ENCODE data around the gene FOXS1.
"Not testable (repeated sequence)": the region's sequence is repeated elsewhere in the genome, so short reads cannot be mapped to it uniquely, and the experiment has no call there.

Gene FOXS1

DNA sequence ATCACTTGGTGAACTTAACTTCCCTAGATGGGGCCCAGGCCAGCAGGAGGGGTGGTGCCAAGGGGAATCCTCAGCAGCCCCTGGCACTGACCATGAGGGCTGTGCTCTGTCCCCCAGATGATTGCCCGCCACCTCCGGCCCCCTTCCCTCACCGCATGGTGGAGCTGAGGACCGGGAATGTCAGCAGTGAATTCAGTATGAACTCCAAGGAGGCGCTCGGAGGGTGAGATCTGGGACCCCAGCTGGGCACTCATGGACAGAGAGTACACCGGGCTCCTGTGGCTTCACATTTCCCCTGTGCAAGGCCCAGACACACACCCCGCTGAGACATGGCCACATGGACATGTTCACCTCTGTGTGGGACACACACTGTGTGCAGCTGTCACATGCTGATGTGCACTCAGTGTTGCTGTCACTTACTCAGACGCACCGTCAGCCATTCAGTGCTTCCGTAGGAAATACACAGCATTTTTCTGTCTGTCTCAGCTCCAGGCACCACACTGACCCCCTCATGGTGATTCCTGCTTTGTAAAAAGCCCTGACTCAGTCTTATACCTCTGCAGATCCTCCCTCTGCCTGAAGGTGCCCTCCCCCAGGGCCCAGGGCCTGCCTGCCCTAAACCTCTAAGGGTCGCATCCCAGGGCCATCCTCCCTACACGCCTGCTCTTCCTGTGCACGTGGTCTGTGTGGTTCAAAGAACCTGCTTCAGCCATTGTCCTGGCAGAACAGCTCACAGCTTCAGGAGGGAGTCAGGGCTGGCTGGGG, 21.9 kb downstream of the FOXS1 start:
- DNase-seq (ENCODE audit: low read depth, low spot score) = no peak

DNA sequence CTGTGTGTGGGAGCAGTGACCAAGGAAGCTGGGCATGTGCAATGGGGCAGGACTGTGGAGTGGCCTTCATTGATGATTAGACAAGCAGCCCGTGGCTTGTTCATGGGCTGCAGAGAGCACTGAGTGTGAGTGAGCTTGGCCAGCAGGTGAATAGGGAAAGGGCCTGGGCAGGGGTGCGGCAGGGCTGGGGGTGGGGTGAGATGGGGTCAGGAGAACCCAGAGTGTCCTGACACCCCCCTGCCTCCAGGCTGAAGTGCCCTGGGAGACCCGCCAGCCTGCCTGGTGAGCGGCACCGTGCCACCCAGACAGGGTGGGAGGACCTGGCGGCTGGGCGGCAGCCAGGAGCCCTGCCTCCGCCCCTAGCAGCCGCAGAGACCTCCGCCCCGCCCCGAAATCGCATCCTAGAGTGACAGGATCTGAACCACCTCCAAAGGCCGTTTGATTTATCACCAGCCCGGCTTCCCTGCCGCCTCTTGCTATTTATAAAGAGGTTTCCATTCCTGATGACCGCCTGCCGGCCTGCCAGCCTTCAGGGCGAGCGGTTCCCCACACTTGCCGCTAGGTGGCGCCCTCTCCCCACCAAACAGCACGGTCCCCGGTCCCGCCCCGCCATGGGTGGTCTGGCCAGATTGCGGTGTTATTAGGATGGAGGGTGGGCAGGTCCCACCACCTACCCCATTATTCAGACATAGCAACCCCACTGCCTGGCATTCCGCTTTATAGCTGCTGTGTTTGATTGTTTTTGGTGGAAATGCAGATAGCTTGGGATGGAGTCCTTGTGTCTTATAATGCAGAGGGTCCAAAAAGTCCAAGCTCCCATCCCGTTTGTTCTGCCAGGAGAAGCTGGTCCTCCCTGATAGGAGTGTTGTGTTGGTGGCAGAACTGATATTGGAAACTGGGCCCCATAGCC, 22.7 kb downstream of the FOXS1 start:
- DNase-seq (ENCODE audit: low read depth, low spot score) = peak; percentile 89

GRCh38 chr20:31821427-31821826, 24.0 kb downstream of the FOXS1 start:
- DNase-seq (ENCODE audit: low read depth, low spot score) = no peak

DNA sequence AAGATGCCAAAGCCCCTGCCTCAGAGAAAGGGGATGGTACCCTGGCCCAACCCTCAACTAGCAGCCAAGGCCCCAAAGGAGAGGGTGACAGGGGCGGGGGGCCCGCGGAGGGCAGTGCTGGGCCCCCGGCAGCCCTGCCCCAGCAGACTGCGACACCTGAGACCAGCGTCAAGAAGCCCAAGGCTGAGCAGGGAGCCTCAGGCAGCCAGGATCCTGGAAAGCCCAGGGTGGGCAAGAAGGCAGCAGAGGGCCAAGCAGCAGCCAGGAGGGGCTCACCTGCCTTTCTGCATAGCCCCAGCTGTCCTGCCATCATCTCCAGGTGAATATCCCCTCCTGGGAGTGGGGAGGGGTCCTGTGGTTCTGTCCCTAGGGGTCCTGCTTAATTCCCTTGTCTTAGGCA, 25.2 kb downstream of the FOXS1 start:
- no peak for DNase-seq (ENCODE audit: low read depth, low spot score)

DNA sequence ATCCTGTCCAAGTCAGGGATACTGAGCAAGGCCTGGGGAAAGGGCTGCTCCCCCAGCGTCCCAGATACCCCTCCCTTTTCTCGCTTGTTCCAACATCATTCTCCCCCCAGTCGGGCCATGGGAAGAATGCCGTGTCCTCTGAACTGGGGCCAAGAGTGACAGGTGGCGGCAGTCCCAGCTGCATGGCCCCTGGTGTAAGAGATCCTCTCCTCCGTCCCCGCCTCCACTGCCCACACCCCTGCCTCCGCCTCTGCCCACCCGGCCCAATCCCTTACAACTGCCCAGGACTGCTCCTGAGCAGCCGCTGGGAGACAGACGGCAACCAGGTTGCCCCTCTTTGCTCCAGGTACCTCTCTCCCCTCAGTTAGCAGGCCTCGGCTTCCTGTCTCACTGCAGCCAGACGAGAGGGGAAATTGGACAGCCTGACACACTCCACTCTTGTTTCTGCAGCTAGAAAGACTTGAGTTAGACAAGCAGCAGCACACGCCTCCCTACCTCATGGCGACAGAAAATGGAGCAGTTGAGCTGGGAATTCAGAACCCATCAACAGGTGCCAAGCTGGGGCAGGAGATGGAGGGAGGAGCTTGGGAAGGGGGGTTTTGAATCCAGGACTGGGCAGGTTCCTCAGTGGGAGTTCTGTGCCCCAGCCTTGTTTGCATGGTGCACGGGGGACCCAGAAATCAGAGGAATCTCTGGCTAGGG, 26.2 kb downstream of the FOXS1 start, which contains the start of gene MYLK2:
Gene MYLK2 (plus strand): TSS at position 274 of the 702 bp plus-strand sequence. CDS start 225 bp downstream, at position 499.
- DNase-seq (ENCODE audit: low read depth, low spot score) = no peak

- no peak for DNase-seq (ENCODE audit: low read depth, low spot score)
These were observed 27.0 kb downstream of the FOXS1 start for GRCh38 chr20:31818376-31818908.

- no peak for DNase-seq (ENCODE audit: low read depth, low spot score)
These were observed 27.9 kb downstream of the FOXS1 start for GRCh38 chr20:31817461-31817860.

GRCh38 chr20:31816221-31816620, 29.2 kb downstream of the FOXS1 start:
- DNase-seq (ENCODE audit: low read depth, low spot score) = no peak

DNA sequence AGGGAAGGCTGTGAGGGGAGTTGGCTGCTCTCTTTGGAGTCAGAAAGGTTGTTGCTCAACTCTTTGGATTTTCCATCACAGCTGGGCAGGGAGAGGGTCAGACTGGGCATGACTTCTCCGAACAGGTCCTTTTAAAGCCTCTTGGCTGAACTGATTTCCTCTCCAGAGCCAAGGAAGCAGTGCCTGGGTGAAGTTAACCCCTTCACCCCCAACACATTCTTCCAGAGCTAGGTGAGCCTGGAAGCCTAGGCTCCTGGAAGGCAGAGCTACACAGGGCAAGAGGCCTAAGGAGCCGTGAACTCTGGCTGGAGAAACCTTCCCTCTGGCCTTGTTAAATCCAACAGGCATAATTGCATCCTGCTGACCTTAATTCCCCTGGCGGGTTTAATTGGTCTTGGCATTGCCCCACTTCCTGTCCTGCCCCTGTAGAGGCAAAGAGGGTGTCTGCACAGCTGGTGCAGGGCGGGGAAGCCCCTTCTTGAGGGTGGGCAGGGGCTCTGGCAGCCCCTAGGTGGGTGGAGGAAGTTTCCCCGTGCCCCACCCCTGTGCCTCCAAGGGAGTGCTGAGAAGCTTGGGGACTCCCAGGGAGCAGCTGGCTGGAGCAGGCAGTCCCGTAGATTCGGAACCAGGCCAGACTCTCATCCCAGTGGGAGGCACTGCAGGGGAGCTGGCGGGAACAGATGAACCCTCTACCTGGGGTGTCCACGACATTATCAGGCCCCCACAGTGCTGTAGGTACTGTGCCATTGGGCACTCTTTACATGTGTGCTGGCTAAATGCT, 29.8 kb downstream of the FOXS1 start:
- DNase-seq (ENCODE audit: low read depth, low spot score) = no peak

GRCh38 chr20:31814142-31814541, 31.3 kb downstream of the FOXS1 start:
- DNase-seq (ENCODE audit: low read depth, low spot score) = not testable (repeated sequence)

GRCh38 chr20:31813611-31814010, 31.8 kb downstream of the FOXS1 start:
- no peak for DNase-seq (ENCODE audit: low read depth, low spot score)

DNA sequence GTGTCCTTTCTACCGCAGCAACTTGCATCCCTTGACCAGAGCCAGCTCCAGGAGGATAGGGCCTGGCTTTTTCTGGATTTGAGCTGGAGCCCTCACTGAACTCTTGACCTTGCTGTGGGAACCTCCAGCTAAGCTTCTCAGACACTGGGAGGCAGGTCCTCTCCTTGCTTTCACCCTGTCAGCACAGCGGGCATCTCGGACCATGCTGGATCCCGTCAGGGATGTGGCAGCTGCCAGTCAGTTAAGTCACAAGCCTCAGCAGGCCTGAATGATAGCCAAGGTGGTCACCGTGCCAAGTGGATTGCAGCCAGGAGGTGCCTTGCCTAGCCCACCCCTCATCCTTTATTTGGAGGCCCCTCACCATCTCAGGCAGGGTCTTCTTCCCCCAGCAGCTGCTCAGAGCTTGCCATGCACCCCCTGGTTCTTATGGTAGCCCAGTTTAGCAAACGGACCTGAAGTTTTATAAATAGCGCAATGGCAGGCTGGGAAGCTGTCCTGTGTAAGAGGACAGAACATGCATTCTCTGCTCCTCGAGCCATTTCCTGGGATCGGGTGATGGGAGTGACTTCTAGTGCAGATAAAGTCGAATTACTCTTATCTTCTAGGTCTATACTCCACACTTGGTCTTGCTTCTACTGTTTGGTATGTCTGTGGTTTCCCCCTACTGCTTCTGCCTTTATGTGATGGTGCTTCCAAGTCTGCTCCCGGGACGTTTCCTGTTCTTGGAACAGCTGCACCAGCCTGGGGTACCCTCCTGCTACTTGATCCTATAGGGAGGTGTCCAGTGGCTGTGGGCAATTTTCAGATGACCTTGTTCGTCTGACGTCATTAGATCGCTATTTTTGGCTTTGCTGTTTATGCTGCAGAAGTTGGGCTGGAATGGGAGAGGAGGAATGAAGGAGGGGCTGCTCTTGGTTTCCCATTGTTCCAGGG, 33.3 kb downstream of the FOXS1 start:
- DNase-seq (ENCODE audit: low read depth, low spot score) = peak; percentile 78

- no peak for DNase-seq (ENCODE audit: low read depth, low spot score)
These were observed 34.2 kb downstream of the FOXS1 start for GRCh38 chr20:31811198-31811597.

GRCh38 chr20:31809661-31810060, 35.7 kb downstream of the FOXS1 start:
- DNase-seq (ENCODE audit: low read depth, low spot score) = no peak

- no peak for DNase-seq (ENCODE audit: low read depth, low spot score)
These were observed 36.9 kb downstream of the FOXS1 start for GRCh38 chr20:31808481-31808880.

GRCh38 chr20:31806564-31807355, 38.6 kb downstream of the FOXS1 start:
- DNase-seq (ENCODE audit: low read depth, low spot score) = no peak

DNA sequence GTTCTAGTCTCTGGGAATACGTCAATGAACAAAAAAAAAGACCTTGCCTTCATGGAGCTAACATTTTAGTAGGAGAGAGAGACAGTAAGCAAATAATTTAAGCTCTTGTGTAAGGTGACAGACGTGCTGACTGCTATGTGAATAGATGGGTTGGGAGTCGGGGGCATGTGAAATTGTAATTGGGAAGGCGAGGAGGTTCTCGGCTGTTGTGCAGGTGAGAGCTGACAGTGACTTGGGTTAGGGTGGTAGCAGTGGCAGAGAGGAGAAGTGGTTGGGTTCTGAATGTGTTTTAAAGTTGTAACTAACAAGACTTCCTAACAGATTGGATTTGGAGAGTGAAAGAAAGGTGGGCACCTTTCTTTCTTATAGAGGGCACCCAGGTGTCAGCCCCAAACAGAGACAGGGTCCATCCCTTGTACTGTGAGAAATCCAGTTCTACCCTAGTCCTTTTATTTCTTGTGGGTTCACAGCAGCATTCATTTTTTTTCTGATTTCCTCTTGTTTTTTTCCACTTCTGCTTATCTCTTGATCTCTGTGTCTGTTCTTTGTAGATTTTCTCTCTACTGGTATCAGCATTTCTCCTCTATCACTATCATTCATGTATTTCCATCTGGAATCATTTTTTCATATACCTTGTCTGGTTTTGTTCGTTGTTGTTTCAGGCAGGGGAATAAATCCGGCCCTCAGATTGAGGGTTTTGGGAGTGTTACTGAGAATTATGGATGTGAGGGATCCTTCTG, 41.7 kb downstream of the FOXS1 start:
- no peak for DNase-seq (ENCODE audit: low read depth, low spot score)

DNA sequence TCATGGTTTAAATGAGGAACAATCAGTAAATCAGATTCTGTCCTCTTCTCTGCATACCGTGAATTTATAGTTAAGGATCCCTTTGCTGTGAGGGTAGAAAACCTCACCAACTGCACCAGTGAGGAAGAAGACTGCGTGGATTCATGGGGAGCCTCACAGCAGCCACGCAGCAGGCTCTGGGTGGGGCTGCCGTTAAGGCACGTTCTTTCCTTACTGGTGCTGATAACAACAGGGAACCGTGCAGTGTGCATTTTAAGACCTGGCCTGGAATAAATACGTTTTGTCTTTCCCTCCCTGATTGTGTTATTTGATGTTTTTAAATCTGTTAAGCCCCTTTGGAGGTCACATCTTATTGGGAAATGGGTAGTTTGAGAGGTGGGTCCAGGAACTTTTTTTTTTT, 43.9 kb downstream of the FOXS1 start:
- no peak for DNase-seq (ENCODE audit: low read depth, low spot score)

Data from astrocyte of the hippocampus (primary cell).